ENCODE results near the gene ZNF668.
"Not testable (repeated sequence)": the region's sequence is repeated elsewhere in the genome, so short reads cannot be mapped to it uniquely, and the experiment has no call there.

ZNF668 gene

DNA sequence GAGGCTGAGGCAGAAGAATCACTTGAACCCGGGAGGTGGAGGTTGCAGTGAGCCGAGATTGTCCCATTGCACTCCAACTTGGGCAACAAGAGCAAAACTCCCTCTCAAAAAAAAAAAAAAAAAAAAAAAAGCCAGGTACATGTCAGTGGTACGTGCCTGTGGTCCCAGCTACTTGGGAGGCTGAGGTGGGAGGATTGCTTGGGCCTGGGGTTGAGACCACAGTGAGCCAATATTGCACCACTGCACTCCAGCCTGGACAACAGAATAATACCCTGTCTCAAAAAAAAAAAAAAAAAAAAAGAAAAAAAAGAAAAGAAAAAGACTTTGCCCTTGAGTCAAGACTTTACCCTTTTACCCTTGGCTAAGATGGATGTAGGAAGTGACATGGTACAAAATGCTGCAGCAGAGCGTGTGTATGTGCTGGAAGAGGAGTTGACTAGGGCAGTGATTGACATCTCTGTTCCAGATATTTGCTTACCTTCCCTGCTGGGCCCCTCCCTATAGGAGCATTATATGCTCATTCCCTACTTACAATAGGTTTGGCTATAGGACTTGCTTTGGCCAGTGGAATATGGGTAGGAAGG lies 30.1 kb downstream of the ZNF668 start:
- DNase-seq: no peak

DNA sequence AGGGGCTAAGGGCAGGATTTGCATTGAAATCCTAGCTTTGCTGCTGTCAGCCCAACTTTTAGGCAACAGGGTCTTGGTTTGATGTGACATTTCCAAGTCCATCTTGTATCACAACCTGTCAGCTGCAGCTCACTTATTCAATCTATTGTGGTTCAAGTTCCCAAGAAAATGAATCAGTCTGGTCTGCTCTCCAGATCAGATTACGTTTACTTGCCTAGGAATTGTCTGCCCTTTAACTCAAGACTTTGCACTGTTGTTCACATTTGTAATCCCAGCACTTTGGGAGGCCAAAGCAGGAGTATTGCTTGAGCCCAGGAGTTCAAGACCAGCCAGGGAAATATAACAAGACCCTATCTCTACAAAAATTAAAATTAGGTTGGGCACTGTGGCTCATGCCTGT lies 30.7 kb downstream of the ZNF668 start:
- DNase-seq: no peak

DNA sequence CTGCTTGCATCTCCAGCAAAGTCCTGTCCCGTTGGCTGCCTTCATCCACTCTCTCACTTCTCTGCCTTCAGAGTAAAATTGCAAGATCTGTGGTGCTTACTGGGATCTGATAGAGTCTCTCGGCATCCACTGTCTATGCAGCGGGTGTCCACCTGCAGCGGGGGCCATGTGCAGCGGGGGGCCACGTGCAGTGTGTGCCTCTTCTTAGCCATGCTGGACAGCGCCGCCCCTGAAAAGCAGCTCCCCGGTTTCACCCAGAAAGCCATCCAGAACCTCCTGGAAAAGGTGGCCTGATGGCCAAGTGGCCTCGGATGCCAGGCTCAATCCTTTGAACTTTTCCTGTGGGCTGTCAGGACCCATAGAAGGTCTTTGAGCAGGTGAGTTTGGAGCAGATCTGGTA lies 31.2 kb downstream of the ZNF668 start:
- no peak for DNase-seq

- no peak for DNase-seq
Observed at GRCh38 chr16:31038993-31039392, 35.0 kb downstream of the ZNF668 start.

DNA sequence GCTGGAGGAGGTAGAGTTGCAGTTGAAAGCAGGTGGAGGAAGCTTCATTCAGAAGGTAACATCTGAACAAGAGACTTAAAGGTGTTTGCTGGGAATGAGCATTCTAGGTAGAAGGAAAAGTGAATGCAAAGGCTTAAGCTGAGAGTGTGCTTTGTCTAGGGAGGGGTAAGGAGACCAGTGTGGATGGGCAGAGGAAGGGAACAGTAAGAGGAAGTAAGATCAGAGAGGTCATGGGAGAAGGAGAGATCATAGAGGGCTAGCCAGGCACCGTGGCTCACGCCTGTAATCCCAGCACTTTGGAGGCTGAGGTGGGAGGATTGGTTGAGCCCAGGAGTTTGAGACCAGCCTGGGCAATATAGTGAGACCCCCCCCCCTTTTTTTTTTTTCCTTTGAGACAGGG lies 37.3 kb downstream of the ZNF668 start:
- DNase-seq: no peak

DNA sequence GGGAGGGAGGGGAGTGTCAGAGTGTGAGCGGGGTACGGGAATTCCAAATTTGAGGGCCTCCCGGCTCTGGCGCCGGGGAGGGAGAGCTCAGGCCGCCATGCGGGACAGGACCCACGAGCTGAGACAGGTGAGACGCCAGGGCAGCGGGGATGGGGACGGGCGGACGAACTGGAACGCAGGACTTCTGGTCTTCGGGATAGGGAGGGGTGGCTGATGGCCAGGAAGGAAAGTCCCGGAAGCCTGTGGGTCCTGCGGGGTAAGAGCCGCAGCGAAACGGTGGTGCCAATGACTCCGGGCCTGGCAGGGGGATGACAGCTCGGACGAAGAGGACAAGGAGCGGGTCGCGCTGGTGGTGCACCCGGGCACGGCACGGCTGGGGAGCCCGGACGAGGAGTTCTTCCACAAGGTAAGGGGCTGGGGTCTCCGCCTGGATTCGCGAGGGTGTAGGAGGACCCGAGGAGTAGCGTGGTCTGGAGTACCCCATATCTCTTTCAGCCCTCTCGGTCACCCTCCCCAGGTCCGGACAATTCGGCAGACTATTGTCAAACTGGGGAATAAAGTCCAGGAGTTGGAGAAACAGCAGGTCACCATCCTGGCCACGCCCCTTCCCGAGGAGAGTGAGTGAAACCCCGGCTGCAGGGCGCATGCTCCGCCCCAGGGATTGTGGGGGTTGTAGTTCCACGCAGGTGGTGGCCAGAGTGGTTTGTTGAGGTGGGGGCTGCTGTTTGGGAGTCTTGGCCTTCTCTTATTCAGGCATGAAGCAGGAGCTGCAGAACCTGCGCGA lies 40.1 kb downstream of the ZNF668 start:
- peak; percentile 0 for DNase-seq

- peak; percentile 34 for DNase-seq
Observed at GRCh38 chr16:31032736-31033708, 41.0 kb downstream of the ZNF668 start, which contains the start of gene STX4. Gene STX4, plus strand, starts transcription at chr16:31033558. Its CDS starts 248 bp downstream, at chr16:31033806.

GRCh38 chr16:31031276-31031675 lies 42.8 kb downstream of the ZNF668 start:
- no peak for DNase-seq

- no peak for DNase-seq
Observed at GRCh38 chr16:31029272-31029671, 44.8 kb downstream of the ZNF668 start.

GRCh38 chr16:31025339-31025738 lies 48.7 kb downstream of the ZNF668 start:
- DNase-seq: no peak

GRCh38 chr16:31023627-31024226 lies 50.3 kb downstream of the ZNF668 start:
- DNase-seq: no peak

- DNase-seq: no peak
Observed at GRCh38 chr16:31023252-31023602, 50.8 kb downstream of the ZNF668 start.

- DNase-seq: no peak
Observed at GRCh38 chr16:31022544-31023251, 51.3 kb downstream of the ZNF668 start.

DNA sequence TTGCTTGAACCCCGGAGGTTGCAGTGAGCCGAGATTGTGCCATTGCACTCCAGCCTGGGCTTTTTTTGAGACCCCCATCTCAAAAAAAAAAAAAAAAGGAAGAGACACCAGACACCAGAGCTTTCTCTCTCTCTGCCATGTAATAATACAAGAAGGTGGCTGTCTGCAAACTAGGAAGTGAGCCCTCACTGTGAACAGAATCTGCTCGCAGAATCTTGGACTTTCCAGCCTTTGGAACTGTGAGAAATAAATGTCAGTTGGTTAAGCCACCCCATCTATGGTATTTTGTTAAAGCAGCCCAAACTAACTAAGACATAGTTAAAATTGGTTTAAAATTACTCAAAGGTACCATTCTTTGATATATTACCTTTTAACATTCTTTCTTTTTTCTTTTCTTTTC lies 53.5 kb downstream of the ZNF668 start:
- no peak for DNase-seq

DNA sequence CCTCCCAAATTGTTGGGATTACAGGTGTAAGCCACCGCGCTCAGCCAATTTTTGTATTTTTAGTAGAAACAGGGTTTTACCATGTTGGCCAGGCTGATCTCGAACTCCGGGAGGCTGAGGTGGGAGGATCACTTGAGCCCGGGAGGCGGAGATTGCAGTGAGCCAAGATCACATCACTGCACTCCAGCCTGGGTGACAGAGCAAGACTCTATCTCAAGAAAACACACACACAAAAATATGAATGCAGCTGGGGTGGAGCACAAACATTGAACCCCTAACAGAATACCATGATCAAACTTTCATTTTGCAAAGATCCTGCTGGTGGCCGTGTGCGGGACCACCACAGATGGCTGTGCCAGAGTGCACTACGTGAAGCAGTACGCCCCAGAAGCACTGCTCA lies 56.3 kb downstream of the ZNF668 start:
- not testable (repeated sequence) for DNase-seq

DNA sequence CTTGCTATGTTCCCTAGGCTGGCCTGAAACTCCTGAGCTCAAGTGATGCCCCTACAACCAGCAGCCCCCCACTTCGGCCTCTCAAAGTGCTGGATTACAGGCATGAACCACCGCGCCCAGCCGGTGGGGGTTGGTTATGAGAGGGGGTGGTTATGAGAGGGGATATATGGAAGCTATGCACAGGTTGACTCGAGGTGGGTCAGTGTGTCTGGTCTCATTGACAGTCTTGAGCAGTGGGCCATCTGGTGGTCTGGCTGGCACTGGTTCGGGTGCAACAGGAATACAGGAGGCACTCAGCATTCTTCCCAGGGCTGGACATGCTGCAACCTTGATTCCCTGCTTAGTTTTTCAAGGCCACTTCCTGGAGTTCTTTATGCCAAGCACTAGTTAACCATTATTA lies 58.0 kb downstream of the ZNF668 start:
- DNase-seq: no peak

DNA sequence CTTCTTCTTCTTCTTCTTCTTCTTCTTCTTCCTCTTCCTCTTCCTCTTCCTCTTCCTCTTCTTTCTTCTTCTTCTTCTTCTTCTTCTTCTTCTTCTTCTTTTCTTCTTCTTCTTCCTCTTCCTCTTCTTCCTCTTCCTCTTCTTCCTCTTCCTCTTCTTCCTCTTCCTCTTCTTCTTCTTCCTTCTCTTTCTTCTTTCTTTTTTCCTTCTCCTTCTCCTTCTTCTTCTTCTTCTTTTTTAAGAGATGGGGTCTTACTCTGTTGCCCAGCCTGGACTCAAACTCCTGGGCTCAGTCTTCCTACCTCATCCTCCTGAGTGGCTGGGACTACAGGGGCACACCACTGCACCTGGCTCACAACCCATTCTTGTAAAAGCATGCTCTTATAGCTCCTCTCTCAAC lies 60.7 kb downstream of the ZNF668 start:
- DNase-seq: not testable (repeated sequence)

GRCh38 chr16:31011815-31012214 lies 62.2 kb downstream of the ZNF668 start:
- not testable (repeated sequence) for DNase-seq
